HG03175 (cell line): ENCODE measurements around the gene KRTAP5-3.
"Not testable (repeated sequence)": the region's sequence is repeated elsewhere in the genome, so short reads cannot be mapped to it uniquely, and the experiment has no call there.

Source experiments
- ATAC-seq: cut with Tn5 transposase; IDR thresholded peaks from one replicate; pipeline ENCODE4 v1.9.1; 2021; ENCODE audit warnings: mild to moderate bottlenecking, moderate library complexity; ENCODE audit not compliant: unreplicated experiment

The KRTAP5-3 gene, protein sequence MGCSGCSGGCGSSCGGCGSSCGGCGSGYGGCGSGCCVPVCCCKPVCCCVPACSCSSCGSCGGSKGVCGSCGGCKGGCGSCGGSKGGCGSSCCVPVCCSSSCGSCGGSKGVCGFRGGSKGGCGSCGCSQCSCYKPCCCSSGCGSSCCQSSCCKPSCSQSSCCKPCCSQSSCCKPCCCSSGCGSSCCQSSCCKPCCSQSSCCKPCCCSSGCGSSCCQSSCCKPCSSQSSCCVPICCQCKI

DNA sequence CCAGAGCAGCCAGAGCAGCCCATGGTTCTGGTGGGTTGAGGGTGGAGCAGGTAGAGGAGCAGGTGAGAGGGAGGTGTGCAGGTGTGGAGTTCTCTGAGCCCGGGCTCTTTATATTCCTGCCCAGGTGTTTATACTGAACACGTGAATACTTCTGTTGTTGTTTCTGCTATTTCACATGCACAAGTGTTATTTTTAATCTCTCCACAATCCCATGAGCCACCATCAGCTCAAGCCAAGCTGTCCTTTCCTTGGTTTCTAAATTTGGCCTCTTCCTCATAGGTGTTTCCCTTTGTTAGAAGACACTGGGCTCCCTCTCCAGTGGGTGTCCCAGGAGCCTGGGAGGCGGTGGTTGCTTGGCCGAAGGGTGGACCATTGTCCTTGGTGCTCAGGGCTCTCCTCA is at the start of gene KRTAP5-3:
Gene KRTAP5-3 (minus strand): TSS at position 101 of the 400 bp plus-strand sequence. CDS start 78 bp downstream, at position 23.
- ATAC-seq: no peak

- ATAC-seq: no peak
Observed at GRCh38 chr11:1656670-1657069, 48.4 kb upstream of the KRTAP5-3 start.

DNA sequence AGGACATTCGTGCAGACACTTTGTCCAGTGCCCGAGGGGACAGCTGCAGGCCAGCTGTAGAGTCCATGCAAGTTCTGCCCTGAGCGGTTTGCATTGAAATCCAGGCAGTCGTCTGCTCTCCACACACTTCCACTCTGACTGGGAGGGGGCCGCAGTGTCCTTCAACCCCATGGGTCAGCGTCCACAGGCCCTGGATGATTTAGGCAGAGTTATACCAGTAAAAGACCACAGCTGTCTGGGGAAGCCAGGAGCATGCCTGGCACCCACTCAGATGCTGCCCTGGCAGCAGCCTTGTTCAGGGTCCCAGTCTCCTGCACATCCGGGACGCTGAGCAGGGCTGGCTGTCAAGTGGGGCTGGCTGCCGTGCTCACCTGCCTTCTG is 47.8 kb upstream of the KRTAP5-3 start:
- ATAC-seq: no peak

DNA sequence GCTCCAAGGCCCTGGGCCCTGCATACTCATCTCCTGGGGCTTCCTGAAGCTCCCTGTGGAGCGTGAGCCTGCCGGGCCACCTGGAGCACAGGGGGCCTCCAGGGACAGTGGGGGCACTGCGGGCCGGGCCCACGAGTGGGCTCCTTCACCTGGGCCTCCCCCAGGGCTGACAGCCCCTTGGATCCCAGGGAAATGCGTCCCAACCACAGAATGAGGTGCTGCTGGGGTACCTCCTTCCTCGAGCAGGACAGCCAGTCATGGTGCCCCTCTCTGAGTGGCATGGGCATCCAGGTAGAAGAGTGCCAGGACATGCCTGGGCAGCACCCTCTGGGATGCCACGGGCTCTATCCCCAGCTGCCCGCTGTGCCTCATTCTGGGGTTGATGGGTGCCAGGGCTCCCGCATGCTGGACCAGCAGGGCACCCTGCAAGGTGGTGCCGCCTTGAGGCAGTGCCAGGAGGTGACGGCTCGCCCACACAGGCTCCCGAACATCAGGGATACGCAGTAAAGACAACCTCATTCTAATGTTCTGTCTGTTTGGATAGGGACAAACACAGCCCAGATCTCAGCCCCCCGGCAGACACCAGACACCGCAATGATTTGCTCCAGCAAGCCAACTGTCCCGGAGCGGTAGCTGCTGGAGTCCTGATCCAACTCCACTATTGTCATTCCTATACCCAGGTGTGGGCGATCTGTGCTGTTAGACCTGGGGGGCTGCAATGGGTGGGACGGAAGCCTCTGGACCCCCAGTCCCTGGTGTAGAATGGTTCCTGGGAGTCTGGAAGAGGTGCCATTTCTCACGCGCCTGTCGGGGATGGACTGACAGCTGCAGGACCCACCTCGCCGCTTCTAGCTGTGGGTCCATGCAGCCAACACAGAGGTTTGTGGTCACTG is 47.2 kb upstream of the KRTAP5-3 start:
- ATAC-seq: no peak

DNA sequence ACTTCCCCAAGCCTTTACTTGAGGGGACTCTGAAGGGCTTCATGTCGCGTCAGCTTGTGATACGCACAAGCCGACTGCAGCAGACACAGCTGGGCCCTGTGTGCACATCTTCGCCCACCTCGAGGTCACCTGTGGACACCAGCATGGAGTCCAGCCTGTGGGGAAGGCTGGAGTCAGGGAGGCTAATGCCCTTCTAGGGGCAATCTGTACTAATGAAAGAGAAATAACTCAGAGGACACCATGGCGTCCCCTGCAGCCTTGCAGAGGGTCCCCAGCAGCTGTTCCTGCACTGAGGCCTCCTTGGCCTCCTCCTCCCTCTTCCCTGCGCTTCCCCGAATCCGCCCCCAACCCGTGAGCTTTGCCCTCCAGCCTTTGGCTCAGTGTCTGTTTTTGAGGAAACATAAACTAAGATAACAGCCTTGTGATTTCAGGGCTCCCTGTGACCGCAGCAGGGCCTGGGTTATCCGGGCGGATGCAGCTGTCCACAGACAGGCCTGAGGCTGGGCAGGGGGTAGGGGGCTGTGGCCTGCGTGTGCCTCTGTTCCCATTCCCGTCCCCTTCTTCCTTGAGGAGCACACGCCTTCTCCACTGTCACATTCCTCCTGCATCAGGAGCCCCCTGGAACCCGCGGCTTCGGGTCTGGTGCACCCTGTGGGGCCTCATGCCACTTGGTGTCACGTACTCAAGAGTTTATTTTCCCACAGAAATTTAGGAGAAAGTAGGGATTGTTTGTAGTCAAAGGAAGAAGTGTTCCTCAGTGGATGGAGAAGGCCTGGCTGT is 46.3 kb upstream of the KRTAP5-3 start:
- no peak for ATAC-seq

DNA sequence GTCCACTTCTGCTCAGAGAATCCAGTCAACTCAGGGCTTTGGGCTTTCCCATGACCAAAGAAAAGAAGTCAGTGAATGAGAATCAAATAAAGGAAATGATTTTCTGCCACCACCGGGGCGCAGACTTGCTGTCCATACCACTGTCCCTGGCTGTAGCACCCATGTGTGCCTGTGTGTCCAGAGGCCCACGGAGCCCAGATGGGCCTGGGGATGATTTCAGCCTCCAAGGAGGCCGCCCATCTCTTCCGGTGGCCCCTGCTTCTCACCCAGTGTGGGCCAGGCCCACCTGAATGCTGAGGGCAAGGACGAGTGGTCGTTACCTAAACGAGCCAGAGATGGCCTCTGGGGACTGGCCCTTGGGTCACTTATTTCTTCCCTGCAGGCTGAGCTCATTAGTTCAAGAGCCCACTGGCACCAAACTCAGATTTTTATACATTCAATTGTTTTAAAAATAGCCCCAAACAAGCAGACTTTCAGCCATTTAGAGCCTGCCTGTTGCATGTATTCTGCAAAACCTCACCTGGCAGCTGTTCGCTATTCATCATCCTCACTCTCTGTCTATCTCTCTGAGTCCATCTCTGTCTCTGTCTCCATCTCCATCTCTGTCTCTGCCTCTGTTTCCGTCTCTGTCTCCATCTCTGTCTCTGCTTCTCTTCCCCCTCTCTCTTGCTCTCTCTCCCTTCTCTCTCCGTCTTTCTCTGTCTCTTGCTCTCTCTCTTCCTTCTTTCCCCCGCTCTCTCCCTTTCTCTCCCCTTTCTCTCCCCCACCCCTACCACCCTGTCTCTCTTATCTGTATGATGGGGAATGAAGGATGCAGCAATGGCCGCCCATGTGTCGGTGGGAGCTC is 45.5 kb upstream of the KRTAP5-3 start:
- no peak for ATAC-seq

GRCh38 chr11:1652771-1653540 is 44.7 kb upstream of the KRTAP5-3 start:
- ATAC-seq: no peak

- no peak for ATAC-seq
Observed at GRCh38 chr11:1652442-1652770, 44.1 kb upstream of the KRTAP5-3 start.

GRCh38 chr11:1652026-1652425 is 43.8 kb upstream of the KRTAP5-3 start:
- no peak for ATAC-seq

DNA sequence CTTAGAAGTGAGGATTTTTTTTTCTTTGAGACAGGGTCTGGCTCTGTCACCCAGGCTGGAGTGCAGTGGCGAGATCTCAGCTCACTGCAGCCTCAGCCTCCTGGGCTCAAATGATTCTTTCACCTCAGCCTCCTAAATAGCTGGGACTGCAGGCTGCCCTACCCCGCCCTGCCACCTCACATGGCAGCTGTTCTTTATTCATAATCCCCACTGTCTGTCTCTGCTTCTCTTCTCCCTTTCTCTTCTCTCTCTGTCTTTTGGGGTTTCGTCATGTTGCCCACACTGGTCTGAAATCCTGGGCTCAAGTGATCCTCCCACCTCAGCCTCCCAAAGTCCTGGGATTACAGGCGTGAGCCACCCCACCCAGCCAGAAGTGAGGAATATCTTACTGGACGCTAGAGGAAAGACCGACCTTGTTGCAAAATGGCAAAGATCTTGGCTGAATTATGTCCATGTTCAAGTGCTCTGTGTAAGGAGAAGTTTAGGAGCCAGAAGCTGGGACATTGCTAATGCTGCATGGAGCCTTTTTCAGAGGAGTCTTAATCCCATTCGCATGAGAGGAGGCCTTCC is 43.2 kb upstream of the KRTAP5-3 start:
- no peak for ATAC-seq

GRCh38 chr11:1650918-1651262 is 42.6 kb upstream of the KRTAP5-3 start:
- ATAC-seq: no peak

GRCh38 chr11:1650034-1650917 is 42.0 kb upstream of the KRTAP5-3 start:
- no peak for ATAC-seq

- no peak for ATAC-seq
Observed at GRCh38 chr11:1648653-1649420, 40.6 kb upstream of the KRTAP5-3 start.

DNA sequence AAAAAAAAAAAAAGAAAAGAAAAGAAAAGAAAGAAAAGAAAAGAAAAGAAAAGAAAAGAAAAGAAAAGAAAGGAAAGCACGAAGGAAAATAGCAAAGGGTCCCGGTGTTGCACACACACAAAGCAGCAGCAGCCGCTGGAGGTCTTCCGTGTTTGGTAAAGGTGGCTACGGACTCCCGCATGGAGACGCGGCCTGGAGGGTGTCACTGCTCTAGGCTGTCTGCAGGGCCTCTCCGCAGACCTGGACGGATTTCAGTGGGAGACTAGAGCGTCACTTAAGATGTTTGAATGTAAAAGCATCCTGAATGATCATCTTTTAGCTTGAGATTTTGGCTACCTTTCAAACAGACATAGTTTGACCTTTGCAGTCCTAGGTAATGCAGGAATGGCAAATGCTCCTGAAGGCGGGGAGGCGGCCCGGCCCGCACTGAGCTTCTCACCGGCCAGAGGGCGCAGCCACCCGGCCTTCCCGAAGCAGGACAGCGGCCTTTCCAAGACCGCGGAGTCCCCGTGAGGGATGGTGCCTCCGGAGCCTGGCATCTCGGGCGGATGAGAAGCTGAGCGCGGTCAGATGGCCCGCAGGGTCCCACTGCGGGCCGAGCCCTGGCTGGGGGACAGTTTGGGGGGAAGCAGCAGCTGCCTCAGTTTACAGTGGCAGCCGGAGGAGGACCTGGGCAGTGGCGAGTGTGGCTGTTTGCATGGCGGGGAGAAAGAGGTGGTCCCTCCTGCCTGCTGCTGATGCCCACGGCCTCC is 39.8 kb upstream of the KRTAP5-3 start:
- no peak for ATAC-seq

- not testable (repeated sequence) for ATAC-seq
Observed at GRCh38 chr11:1646540-1646939, 38.3 kb upstream of the KRTAP5-3 start.

GRCh38 chr11:1645357-1645821 is 37.1 kb upstream of the KRTAP5-3 start:
- ATAC-seq: no peak
